Measurements from ENCODE around the gene TMTC2.
"Not testable (repeated sequence)": the region's sequence is repeated elsewhere in the genome, so short reads cannot be mapped to it uniquely, and the experiment has no call there.

The TMTC2 gene

GRCh38 chr12:82842480-82842879 lies 155.8 kb downstream of the TMTC2 start:
- TF ChIP-seq CTCF (IDR thresholded peaks at IDR 0.05; ENCODE audit: extremely low read depth, missing control alignments), result no peak
- DNase-seq (ENCODE audit: low spot score), result no peak

- not testable (repeated sequence) for DNase-seq (ENCODE audit: low spot score)
These were observed 158.4 kb downstream of the TMTC2 start for GRCh38 chr12:82845076-82845475.

GRCh38 chr12:82848845-82849244 lies 162.1 kb downstream of the TMTC2 start:
- no peak for DNase-seq (ENCODE audit: low spot score)
- TF ChIP-seq CTCF (IDR thresholded peaks at IDR 0.05; ENCODE audit: extremely low read depth, missing control alignments), result no peak

- peak; percentile 6 for DNase-seq (ENCODE audit: low spot score)
- TF ChIP-seq CTCF (IDR thresholded peaks at IDR 0.05; ENCODE audit: extremely low read depth, missing control alignments), result no peak
These were observed 165.8 kb downstream of the TMTC2 start for GRCh38 chr12:82852529-82852928.

- no peak for TF ChIP-seq CTCF (IDR thresholded peaks at IDR 0.05; ENCODE audit: extremely low read depth, missing control alignments)
- no peak for DNase-seq (ENCODE audit: low spot score)
These were observed 169.2 kb downstream of the TMTC2 start for GRCh38 chr12:82855872-82856271.

GRCh38 chr12:82857276-82857675 lies 170.6 kb downstream of the TMTC2 start:
- DNase-seq (ENCODE audit: low spot score), result no peak
- TF ChIP-seq CTCF (IDR thresholded peaks at IDR 0.05; ENCODE audit: extremely low read depth, missing control alignments), result no peak

GRCh38 chr12:82857911-82858533 lies 171.3 kb downstream of the TMTC2 start:
- no peak for TF ChIP-seq CTCF (IDR thresholded peaks at IDR 0.05; ENCODE audit: extremely low read depth, missing control alignments)
- no peak for DNase-seq (ENCODE audit: low spot score)

GRCh38 chr12:82858534-82858917 lies 171.8 kb downstream of the TMTC2 start:
- DNase-seq (ENCODE audit: low spot score), result no peak
- no peak for TF ChIP-seq CTCF (IDR thresholded peaks at IDR 0.05; ENCODE audit: extremely low read depth, missing control alignments)
